Measurements from ENCODE around the gene NEDD9. TPM values are rescaled to one million over a fixed set of nuclear protein-coding genes. Genes with fewer than 3 reads are reported as not detected.

Gene NEDD9
- total and polyA plus RNA-seq, 2 donors (not counting 1 experiment from before 2014, with no cell fraction given): 38.9 to 46.2 TPM

GRCh38 chr6:11201772-11202512, 30.5 kb downstream of the NEDD9 start:
- peaks cover 3 to 8% of the 10 kb centered on the region in 2 donors for H3K4me1 ChIP-seq (ENCODE audit: control insufficient read depth in 2 of 2, insufficient read depth in 2 of 2, low read length in 2 of 2)
- H3K4me2 ChIP-seq (replicated peaks; ENCODE audit: low read depth, low read length, poor library complexity, severe bottlenecking): no peak overlapping the region
- peaks cover 38% of the 10 kb centered on the region for H3K79me2 ChIP-seq (ENCODE audit: control insufficient read depth, insufficient read depth, low read length)
- WGBS (ENCODE audit: insufficient coverage): no CpG with 5 or more reads among the region's 4 CpGs
- H3K36me3 ChIP-seq (replicated peaks in 1 of 2; ENCODE audit: control extremely low read depth in 1 of 2, control insufficient read depth in 1 of 2, extremely low read depth in 1 of 2, insufficient read depth in 2 of 2, low read length in 1 of 2): peaks cover 1 to 55% of the 10 kb centered on the region in 2 experiments
- Mint-ChIP-seq H3K27ac (no peak overlapping the region), H3K4me3 (no peak overlapping the region), H3K4me1 (peaks cover 28% of the 10 kb centered on the region), H3K27me3 (no peaks in the 10 kb centered on the region), H3K9me3 (ENCODE audit: insufficient read depth) (no peaks in the 10 kb centered on the region)
- no peak for ATAC-seq (ENCODE audit: low read depth)
- POLR2A ChIA-PET: no interaction called here
- no peak overlapping the region for H3K4me3 ChIP-seq (ENCODE audit: control extremely low read depth in 1 of 5, extremely low read depth in 1 of 5, insufficient read depth in 1 of 5, low read depth in 2 of 5, low read length in 4 of 5)
- TF ChIP-seq EZH2 (IDR thresholded peaks at IDR 0.05; ENCODE audit: borderline replicate concordance, insufficient read depth, low read depth, low read length, poor library complexity, severe bottlenecking): no peak
- no peaks in the 10 kb centered on the region for H3K9me3 ChIP-seq (ENCODE audit: control extremely low read depth in 1 of 3, control insufficient read depth in 2 of 3, insufficient read depth in 1 of 3, low read length in 2 of 3)
- no peaks in the 10 kb centered on the region for H3K27me3 ChIP-seq (replicated peaks in 1 of 4; ENCODE audit: control extremely low read depth in 1 of 4, control insufficient read depth in 3 of 4, insufficient read depth in 4 of 4, low read length in 3 of 4)
- DNase-seq: no peak
- H2AFZ ChIP-seq (ENCODE audit: insufficient read depth, low read depth, low read length, poor library complexity, severe bottlenecking): no peak overlapping the region
- H3K9ac ChIP-seq (ENCODE audit: low read length): no peak overlapping the region
- intact Hi-C loops (cut with micrococcal nuclease): no loop called here
- peaks cover 13% of the 10 kb centered on the region for H4K20me1 ChIP-seq (ENCODE audit: control insufficient read depth, insufficient read depth, low read length, poor library complexity, severe bottlenecking)
- peak overlapping the region in 1 of 2 donors; percentile 19 for H3K27ac ChIP-seq (ENCODE audit: low read length in 2 of 2)
- CTCF ChIA-PET: interaction anchor here (1.3 kb wide), 1 partner anchor 294 kb away, joined by 7 read pairs; no protein-coding TSS in a partner anchor

- Mint-ChIP-seq H3K27me3 (no peaks in the 10 kb centered on the region), H3K9me3 (ENCODE audit: insufficient read depth) (no peaks in the 10 kb centered on the region), H3K4me3 (no peak overlapping the region), H3K27ac (no peak overlapping the region), H3K4me1 (peaks cover 23% of the 10 kb centered on the region)
- Histone ChIP-seq H3K4me1 (ENCODE audit: control insufficient read depth in 2 of 2, insufficient read depth in 2 of 2, low read length in 2 of 2) (peaks cover 0 to 8% of the 10 kb centered on the region in 2 donors), H3K27me3 (replicated peaks in 1 of 4; ENCODE audit: control extremely low read depth in 1 of 4, control insufficient read depth in 3 of 4, insufficient read depth in 4 of 4, low read length in 3 of 4) (no peaks in the 10 kb centered on the region), H3K79me2 (ENCODE audit: control insufficient read depth, insufficient read depth, low read length) (peaks cover 38% of the 10 kb centered on the region), H4K20me1 (ENCODE audit: control insufficient read depth, insufficient read depth, low read length, poor library complexity, severe bottlenecking) (peaks cover 13% of the 10 kb centered on the region), H2AFZ (ENCODE audit: insufficient read depth, low read depth, low read length, poor library complexity, severe bottlenecking) (no peak overlapping the region), H3K27ac (ENCODE audit: low read length in 2 of 2) (no peak overlapping the region), H3K4me2 (replicated peaks; ENCODE audit: low read depth, low read length, poor library complexity, severe bottlenecking) (no peak overlapping the region), H3K9me3 (ENCODE audit: control extremely low read depth in 1 of 3, control insufficient read depth in 2 of 3, insufficient read depth in 1 of 3, low read length in 2 of 3) (no peaks in the 10 kb centered on the region), H3K9ac (ENCODE audit: low read length) (no peak overlapping the region), H3K36me3 (replicated peaks in 1 of 2; ENCODE audit: control extremely low read depth in 1 of 2, control insufficient read depth in 1 of 2, extremely low read depth in 1 of 2, insufficient read depth in 2 of 2, low read length in 1 of 2) (peaks cover 1 to 57% of the 10 kb centered on the region in 2 experiments), H3K4me3 (ENCODE audit: control extremely low read depth in 1 of 5, extremely low read depth in 1 of 5, insufficient read depth in 1 of 5, low read depth in 2 of 5, low read length in 4 of 5) (no peak overlapping the region)
- intact Hi-C loops (cut with micrococcal nuclease): no loop called here
- ChIA-PET CTCF (no interaction called here), POLR2A (no interaction called here)
- no peak for ATAC-seq (ENCODE audit: low read depth)
- DNase-seq: no peak
- TF ChIP-seq EZH2 (IDR thresholded peaks at IDR 0.05; ENCODE audit: borderline replicate concordance, insufficient read depth, low read depth, low read length, poor library complexity, severe bottlenecking): no peak
- no peak for TF ChIP-seq CTCF (IDR thresholded peaks at IDR 0.05)
- WGBS (ENCODE audit: insufficient coverage): 81% methylated on average over 3 of the region's 3 CpGs
Observed at GRCh38 chr6:11201015-11201414, 31.5 kb downstream of the NEDD9 start.

Measured in B cell (primary cell).